OCI-LY7 (cell line): ENCODE measurements around the gene SLC25A29.

Experiments used
- CTCF ChIP-seq: fragments of 200-600 bp; sonication (generic); conservative IDR thresholded peaks from 2 replicates; pipeline ENCODE4 v1.5.1; 2014; ENCODE audit warnings: mild to moderate bottlenecking, antibody characterized with exemption, low read length, moderate library complexity, mixed read lengths
- EZH2phosphoT487 ChIP-seq: fragments of 200-600 bp; sonication (generic); IDR thresholded peaks from 2 replicates; pipeline ENCODE4 v1.6.1; 2018; ENCODE audit warnings: low read depth, borderline replicate concordance, mild to moderate bottlenecking, mixed run types, antibody characterized with exemption, low read length, moderate library complexity, mixed read lengths

DNA sequence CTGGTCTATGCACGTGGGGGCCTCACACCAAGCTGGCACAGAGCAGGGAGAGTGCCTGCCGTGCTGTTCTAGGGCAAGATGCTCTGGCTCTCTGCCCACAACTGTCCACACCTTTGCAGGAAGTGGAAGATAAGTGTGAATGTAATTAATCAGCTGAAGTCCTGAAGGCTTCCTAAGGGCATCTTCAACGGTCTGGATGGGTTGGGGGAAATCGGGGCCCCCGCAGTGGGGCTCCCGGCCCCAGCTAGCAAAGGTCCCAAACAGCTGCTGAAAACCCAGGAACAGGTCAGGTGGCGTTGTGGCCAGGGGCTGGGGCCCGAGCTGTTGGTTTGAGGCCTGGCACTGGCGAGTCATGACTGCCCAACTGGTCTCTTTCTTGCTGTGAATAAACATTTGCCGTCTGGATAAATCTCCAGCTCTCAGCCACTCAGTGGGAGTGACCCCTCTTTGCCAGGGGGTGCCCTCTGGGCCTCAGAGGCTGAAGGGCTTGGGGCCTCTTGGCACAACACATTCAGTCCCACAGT lies 6.7 kb upstream of the SLC25A29 start:
- TF ChIP-seq CTCF = no peak
- TF ChIP-seq EZH2phosphoT487 = no peak
